ENCODE data around the gene LDAF1.
"Not testable (repeated sequence)": the region's sequence is repeated elsewhere in the genome, so short reads cannot be mapped to it uniquely, and the experiment has no call there.

LDAF1 gene

DNA sequence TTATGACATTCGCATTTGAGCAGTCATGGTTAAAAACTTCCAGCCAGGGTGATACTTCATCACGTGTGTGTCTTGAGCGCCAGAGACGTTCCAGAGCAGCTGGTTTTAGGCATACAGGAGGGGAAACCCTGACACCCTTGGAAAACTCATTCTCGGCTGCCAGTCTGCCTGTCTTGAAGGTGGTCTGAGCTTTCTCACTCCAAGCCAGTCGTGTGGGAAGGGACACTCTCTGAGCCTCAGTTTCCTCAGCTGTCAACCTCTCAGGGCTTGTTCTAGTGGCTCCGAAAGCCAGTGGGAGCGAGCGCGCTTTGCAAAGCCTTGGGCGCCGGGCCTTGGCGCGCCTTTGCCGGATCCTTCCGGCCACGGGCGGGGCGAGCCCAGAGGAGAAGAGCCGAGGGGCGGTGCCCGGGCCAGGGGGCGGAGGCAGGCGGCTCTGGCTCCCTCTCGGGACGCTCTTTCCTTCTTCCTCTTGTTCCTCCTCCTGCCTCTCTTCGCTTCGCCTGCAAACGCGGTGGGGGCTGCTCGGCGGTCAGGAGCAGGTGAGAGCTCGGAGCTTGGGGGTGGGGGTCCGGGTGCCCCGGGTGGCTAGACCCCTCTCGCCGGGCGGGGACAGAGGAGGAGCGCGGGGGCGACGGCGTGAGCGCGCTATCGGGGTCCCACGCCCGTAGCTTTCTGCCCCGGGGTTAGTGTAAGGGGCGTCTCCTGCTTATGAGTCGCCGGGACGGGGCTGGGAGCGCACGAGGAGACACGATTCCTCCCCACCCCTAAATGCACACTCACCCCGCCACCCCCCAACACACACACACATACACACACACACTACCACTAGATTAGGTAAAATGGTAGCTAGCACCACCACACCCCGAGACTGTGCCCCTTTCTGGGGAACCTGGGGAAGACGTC is at the start of gene LDAF1:
Gene LDAF1, plus strand, starts transcription at position 467 of the 903 bp plus-strand sequence. CDS start 2,509 bp downstream, outside the sequence.
- peak; percentile 77 for DNase-seq

DNA sequence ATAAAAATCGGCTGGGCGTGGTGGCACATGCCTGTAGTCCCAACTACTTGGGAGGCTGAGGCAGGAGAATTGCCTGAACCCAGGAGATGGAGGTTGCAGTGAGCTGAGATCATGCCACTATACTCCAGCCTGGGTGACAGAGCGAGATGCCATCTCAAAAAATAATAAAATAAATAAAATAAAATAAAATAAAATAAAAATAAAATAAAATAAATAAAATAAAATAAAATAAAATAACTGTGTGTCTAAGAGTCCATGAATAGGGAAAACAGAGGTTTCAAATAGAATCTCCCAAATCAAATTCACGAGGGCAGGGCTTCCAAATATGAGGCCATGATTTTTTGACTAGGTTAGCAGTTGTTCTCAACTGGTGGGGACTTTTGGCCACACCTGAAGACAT is 42.9 kb upstream of the LDAF1 start:
- DNase-seq, result not testable (repeated sequence)

DNA sequence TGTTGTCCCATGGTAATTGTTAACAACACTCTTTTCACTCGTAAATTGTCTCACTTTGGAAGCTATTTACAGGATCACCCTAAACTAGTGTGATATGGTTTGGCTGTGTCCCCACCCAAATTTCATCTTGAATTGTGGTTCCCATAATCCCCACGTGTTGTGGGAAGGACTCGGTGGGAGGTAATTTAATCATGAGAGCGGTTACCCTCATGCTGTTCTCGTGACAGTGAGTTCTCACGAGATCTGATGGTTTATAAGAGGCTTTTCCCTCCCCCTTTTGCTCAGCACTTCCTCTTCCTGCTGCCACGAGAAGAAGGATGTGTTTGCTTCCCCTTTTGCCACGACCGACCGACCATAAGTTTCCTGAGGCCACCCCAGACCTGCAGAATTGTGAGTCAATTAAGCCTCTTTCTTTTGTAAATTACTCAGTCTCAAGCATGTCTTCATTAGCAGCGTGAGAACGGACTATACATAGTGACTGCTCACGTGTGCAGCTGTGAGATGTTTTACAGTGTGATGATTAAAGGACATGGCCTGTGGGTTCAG is 42.3 kb upstream of the LDAF1 start:
- DNase-seq, result no peak

DNA sequence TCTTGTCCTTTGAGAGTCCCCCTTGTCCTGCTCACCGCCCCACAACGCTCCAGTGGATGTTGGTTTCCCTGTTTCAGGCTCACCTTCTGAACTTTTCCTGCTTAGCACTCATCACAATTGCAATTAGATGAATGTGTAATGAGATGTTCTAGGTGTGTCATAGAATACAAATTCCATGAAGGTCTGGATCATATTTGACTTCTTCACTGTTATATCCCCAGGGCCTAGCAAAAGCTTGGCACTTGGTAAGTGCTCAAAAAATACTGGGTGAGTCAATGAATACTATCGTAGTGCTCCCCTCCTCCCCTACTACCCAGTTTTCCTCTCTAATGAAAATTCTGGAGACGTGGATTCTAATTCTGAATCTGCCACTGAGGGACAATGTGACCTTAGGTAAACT is 40.9 kb upstream of the LDAF1 start:
- no peak for DNase-seq

- DNase-seq, result no peak
These were observed 37.4 kb upstream of the LDAF1 start for GRCh38 chr16:21120976-21121520.

- no peak for DNase-seq
These were observed 33.3 kb upstream of the LDAF1 start for GRCh38 chr16:21125191-21125590.

- DNase-seq, result no peak
These were observed 32.0 kb upstream of the LDAF1 start for GRCh38 chr16:21126518-21126917.

DNA sequence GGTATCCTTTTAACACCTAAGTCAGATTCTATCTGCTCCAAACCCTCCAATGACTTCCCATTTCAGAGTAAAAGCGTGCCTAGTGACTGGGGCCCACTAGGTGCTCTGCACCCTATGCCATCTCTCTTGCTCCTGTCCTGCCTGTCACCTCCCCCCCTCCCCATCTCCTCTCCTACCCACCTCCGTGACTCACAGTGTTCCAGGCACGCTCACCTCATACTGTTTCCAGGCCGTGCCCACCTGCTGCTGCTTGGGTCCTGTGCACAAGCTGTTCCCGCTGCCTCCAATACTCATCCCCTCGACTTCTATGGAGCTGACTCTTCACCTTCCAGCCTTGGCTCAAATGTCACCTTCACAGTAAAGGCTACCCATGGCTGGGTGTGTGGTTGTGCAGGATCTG is 29.5 kb upstream of the LDAF1 start:
- DNase-seq, result no peak

DNA sequence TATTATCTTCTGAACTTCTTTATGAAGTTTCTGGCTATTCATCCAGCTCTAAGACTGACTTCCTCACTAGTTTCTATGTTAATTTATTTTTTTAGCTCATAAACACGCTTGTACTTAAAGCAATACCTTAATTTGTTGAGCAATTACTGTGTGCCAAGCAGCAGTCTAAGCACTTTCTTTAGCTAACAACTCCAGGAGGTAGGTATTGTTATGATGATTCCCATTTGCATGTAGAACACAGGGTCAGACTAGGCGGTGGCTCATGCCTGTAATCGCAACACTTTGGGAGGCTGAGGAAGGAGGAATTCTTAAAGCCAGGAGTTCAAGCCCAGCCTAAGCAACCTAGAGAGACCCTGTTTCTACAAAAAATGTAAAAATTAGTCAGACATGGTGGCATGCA is 27.7 kb upstream of the LDAF1 start:
- DNase-seq, result no peak

- no peak for DNase-seq
These were observed 24.4 kb upstream of the LDAF1 start for GRCh38 chr16:21134053-21134452.

DNA sequence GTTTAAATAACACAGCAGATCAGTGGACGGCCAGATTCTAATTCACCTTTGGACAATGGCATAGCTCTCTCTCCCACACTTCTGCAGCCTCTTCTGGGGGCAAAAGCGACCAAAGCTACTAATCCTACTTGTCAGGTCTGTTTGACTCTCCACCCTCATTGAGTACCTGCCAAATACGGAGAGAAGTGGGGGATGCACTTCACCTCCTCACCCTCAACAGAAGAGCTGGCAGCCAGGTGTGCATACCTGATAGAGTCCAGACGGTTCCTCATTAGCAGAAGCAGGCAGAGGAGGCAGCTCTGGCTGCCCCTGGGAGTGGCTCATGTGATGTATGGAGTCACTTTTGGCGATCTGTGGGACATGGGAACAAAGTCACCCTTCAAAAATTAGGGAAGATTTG is 12.7 kb upstream of the LDAF1 start:
- DNase-seq, result no peak

DNA sequence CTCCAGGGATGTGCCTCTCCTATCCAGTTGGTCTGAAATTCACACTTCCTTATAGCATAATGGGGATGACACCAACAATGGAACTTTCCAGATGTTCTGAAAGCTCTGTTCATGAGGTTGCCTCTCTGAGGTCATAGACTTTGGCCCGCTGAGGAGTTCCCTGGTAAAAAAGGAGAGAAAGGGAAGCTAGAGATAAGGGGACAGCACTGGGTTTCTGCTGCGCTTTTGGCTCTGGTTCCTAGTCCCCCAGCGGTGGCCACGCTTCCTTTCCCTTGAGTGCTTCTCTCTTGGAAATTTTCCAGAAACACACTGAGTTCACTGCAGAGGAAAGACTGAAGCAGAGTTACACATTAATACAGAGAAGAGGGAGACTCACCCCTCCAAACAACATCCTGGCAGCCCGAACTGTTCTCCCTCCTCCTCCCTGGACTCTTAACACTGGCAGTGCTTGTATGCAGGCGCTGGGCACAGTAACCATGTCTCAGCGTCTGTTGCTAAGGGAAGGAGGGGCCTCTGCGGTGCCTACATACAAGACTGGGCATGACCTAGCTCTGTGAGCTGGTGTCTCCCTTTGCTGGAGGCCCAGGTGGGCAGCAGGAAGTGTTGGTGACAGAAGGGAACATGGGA is 8.0 kb upstream of the LDAF1 start, which contains the start of gene DNAH3:
Gene DNAH3, minus strand, starts transcription at position 472 of the 627 bp plus-strand sequence. CDS start 527 bp downstream, outside the sequence.
- DNase-seq, result no peak

- not testable (repeated sequence) for DNase-seq
These were observed 6.1 kb upstream of the LDAF1 start for GRCh38 chr16:21152160-21153030.

DNA sequence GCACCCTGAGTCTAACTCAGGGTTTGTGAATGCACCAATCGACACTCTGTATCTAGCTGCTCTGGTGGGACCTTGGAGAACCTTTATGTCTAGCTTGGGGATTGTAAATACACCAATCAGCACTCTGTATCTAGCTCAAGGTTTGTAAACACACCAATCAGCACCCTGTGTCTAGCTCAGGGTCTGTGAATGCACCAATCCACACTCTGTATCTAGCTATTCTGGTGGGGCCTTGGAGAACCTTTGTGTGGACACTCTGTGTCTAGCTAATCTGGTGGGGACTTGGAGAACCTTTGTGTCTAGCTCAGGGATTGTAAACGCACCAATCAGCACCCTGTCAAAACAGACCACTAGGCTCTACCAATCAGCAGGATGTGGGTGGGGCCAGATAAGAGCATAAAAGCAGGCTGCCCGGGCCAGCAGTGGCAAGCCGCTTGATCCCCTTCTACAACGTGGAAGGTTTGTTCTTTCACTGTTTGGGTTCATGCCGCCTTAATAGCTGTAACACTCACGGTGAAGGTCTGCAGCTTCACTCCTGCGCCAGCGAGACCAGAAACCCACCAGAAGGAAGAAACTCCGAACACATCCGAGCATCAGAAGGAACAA is 5.2 kb upstream of the LDAF1 start:
- not testable (repeated sequence) for DNase-seq

DNA sequence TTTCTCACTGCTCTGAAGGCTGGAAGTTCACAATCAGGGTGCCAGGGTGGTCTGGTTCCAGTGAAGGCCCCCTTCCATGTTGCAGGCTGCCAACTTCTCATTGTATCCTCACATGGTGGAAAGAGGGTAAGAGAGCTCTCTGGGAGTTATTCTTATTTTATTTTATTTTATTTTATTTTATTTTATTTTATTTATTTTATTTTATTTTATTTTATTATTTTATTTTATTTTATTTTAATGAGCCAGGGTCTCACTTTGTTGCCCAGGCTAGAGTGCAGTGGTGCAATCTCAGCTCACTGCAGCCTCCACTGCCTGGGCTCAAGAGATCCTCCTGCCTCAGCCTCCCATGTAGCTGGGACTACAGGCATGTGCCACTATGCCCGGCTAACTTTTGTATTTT is 2.5 kb upstream of the LDAF1 start:
- DNase-seq, result not testable (repeated sequence)

- no peak for DNase-seq
These were observed 1.6 kb upstream of the LDAF1 start for GRCh38 chr16:21156767-21157467.

DNA sequence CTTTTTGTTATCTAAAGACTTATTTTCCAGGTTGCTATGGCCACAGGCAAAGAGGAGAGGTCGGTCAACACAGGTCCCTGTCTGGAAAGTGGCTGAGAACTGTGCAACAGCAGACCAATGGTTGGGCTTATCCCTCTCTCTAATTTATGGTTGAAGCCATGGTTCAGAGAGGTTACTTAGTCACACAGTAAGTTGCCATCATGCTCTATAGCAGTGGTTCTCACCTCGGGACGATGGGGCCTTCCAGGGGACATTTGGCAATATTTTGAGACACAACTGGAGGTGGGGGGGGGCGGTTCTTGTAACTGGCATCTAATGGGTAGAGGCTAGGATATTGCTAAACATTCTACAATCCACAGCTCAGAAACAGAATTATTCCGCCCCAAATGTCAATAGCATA is 842 bp upstream of the LDAF1 start:
- no peak for DNase-seq

- no peak for DNase-seq
These were observed 942 bp downstream of the LDAF1 start for GRCh38 chr16:21159281-21159951.

DNA sequence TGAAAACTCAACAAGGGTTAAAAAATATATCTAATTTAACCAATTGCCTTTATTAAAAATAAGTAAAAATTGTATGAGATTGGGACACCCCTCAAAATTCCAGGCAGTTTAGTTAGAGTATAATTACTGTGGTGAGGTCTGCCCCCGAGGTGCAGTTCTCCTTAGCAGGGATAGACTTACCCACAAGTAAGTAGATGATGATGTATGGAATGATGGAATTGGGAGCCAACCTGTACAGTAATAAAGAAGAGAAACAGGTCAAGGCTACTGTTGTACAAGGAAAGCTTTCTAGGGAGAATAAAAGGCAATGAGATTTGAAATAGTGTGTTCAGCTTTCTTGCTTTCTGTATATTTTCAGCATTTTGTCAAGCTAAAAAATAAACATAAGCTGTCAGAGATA is 1.8 kb downstream of the LDAF1 start:
- no peak for DNase-seq

- no peak for DNase-seq
These were observed 2.7 kb downstream of the LDAF1 start for GRCh38 chr16:21161211-21161610.

- DNase-seq, result no peak
These were observed 4.2 kb downstream of the LDAF1 start for GRCh38 chr16:21162661-21163151.

Measured in activated CD8-positive, alpha-beta memory T cell treated with anti-CD3 and anti-CD28 coated beads, Interleukin-2, amount 50 U/mL, for 4 hours (primary cell).